ENCODE measurements around the gene KCTD5. TPM values are rescaled to one million over a fixed set of nuclear protein-coding genes. Genes with fewer than 3 reads are reported as not detected.

The KCTD5 gene
- polyA plus RNA-seq, 12 donors, result 18.0 to 26.1 (median 21.0) TPM; not detected in 1

DNA sequence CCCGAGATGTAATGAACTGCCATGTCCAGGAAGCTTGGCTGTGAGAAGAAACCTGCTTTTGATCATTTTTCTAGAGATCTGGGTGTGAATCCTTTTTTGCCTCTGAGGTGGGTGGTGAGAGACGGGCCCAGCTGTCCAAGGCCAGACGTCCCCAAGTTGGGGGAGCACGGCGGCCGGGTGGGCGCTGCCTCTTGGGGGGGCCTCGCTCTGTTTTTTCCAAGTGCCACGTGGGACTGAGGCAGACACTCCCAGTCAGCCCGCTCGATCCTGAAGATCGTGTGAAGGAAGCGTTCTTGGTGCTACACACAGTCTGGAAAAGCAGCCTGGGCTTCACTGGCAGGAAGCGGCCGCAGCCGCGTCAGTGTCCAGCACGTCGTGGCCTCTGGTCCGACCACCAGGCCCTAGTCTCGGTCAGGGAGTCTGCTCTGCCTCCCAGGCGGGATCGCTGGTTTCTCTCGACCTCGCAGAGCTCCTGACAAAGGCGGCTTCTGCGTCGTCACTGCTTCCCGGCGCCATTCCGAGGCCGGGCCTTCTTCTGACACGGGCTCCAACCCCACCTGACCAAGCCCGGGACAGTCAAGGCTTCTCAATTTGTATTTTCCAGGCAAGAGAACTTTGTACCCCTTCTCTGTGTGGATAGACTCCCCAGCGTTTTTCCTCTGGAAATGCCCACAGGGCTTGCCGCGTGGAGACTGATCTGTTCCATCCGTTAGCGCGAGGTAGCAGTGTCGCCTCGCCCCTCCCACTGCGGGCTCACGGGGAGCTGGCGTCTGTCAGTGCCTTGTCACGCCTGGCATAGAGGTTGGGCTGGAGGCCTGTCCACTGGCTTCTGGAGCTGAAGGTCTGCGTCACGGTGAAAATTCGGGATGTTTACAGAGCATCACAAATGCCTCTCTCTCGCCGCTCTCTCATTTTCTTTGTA lies 25.3 kb downstream of the KCTD5 start:
- no peak for DNase-seq

GRCh38 chr16:2708290-2708639 lies 25.9 kb downstream of the KCTD5 start:
- DNase-seq, result no peak

- no peak for DNase-seq
Observed at GRCh38 chr16:2708955-2709587, 26.7 kb downstream of the KCTD5 start.

GRCh38 chr16:2709588-2709984 lies 27.3 kb downstream of the KCTD5 start:
- no peak for DNase-seq

DNA sequence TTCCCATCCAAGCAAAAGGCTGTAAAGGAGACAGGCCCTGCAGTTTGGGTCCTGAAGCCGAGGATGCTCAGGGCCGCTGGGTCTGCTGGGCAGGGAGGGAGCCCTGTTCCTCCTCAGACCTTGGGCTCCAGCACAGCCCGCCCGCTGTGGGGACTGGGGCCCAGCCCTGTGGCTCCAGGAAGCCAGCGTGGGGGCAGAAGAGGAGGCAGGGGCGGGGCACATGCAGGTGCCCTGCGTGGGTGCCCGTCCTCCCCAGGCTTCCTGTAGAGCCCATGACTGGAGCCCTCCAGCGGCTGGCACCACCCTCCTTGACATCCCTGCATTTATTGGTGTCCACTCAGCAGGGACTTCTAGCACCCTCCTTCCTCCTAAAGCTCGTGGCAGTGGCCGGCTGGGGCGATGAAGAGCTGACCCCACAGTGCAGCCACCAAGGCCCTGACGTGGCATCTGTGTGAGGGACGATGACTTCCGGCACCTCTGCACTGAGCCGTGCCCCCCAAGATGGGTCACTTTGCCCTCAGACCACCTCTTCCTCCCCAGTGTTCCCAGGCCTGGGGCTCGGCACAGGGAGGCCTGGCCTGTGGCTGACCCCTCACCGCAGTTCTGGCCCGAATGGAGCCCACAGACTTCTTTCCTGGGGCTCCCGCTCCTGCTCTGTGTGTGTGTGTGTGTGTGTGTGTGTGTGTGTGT lies 27.8 kb downstream of the KCTD5 start:
- DNase-seq, result no peak

DNA sequence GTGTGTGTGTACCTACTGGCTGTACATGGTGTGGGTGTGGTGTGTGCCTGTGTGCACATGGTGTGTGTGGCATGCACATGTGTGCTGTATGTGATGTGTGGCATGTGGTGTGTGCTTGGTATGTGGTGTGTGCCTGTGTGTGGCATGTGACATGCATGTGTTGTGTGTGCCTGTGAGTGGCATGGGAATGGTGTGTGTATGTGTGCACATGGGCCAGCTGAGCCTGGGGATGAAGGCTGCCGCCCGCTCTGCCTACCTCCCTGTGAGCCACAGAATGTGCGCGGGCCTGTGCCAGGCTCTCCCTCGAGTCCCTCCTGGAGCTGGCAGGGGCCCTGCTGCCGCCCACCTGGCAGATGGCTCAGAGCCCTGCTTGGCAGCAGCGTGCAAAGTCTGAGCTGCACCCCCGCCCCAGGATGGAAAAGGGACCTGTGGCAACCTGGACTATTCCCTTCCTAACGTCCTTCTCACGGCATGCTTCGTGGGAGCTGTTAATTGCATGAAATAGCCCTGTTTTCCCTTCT lies 28.4 kb downstream of the KCTD5 start:
- DNase-seq, result no peak

GRCh38 chr16:2711370-2712062 lies 29.2 kb downstream of the KCTD5 start:
- no peak for DNase-seq

- DNase-seq, result no peak
Observed at GRCh38 chr16:2712063-2712441, 29.7 kb downstream of the KCTD5 start.

- no peak for DNase-seq
Observed at GRCh38 chr16:2712546-2712945, 30.2 kb downstream of the KCTD5 start.

DNA sequence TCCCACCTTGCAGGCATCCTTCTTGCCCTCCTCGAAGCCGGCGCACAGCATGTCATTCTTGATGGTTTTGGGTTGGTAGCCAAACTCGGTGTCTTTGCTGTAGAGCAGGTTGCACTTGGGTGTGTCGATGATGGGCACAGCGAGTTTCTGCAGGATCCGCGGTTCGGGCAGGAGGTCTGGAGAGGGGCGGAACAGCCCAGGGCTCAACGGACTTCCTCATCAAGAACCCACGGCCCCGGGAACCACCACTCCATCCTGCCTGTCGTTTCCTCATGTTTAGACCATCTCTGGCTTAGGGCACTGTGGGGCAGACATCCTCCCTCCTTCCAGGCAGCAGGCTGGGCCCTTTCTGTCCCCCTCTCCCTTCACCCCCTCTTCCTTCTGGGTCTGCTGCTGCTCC lies 31.2 kb downstream of the KCTD5 start:
- DNase-seq, result no peak

GRCh38 chr16:2713985-2714774 lies 31.9 kb downstream of the KCTD5 start:
- DNase-seq, result no peak

DNA sequence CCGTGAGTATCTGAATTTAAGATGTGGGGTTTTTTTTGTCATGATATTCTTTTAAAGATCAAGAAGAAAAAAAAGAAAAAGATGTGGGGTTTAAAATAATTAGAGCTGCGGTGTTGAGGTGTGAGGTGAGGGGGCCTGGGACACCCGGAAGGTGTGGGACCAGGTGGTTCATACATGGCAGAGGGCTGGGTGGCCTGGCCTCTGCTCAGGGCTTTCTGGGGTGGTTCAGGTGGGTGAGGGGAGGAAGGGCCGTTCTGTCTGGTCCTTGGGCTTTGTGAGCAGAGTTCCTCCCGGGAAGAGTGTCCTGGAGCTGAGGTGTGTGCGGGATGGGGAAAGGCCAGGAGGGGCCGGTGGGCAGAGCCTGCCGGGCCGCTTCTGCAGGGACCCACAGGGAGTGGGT lies 32.7 kb downstream of the KCTD5 start:
- DNase-seq, result no peak

DNA sequence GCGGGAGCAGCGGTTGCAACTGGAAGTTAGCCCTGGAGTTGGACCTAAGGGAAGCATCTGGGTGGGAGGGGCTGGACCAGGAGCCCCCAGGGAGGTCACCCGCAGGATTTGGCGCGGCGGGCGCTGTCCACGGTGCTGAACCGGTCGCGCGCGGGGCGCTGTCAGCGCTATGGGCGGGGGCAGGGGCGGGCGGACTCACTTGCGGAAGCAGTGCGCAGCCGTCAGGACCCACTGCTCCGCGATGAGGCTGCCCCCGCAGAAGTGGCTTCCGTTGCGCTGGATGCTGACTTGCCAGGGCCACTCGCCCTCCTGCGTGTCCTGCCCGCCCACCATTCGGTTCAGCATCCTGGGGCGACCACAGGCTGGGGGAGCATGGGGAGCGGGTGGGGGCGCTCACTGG lies 33.2 kb downstream of the KCTD5 start:
- peak; percentile 57 for DNase-seq

GRCh38 chr16:2715966-2716885 lies 33.9 kb downstream of the KCTD5 start:
- DNase-seq, result no peak

GRCh38 chr16:2716948-2717347 lies 34.6 kb downstream of the KCTD5 start:
- no peak for DNase-seq

DNA sequence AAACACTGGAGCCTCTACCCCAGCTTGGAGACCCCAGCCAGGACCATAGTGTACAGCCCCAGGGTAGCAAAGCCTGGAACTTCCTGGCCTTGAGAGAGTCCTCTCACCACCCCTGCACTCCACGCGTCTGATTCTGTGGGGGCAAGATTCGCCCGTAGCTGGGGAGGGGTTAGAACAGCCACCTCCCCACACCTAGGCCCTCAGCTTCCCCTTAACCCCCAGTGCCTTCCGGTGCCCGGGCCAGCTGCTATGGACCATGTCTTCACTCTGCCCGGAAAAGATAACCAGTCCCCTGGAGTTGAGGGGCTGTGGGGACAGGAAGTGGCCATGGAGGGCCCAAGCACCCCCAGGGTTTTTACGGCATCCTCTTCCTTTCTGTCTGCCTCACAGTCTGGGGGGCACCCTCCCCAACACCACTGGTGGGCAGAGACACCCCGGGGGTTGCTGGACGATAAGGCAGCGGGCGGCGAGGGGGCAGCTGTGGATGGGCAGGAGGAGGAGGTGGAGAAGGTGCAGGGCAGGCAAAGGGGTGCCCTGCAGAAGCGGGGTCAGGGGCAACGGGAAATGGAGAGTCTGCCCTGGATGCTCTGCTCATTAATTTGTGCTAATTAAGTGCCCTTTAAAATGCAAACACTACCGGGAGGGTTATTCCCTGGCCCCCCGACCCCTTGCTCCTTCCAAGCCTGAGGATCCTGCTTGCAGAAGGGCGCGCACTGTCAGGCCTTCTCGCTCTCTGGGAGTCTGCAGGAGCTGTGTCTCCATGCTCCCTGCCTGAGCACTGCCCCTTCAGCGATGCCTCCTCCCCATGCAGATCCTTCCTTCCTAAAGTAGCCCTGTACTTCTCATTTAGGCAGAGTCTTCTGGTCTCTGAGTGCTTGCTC lies 35.3 kb downstream of the KCTD5 start:
- DNase-seq, result no peak

DNA sequence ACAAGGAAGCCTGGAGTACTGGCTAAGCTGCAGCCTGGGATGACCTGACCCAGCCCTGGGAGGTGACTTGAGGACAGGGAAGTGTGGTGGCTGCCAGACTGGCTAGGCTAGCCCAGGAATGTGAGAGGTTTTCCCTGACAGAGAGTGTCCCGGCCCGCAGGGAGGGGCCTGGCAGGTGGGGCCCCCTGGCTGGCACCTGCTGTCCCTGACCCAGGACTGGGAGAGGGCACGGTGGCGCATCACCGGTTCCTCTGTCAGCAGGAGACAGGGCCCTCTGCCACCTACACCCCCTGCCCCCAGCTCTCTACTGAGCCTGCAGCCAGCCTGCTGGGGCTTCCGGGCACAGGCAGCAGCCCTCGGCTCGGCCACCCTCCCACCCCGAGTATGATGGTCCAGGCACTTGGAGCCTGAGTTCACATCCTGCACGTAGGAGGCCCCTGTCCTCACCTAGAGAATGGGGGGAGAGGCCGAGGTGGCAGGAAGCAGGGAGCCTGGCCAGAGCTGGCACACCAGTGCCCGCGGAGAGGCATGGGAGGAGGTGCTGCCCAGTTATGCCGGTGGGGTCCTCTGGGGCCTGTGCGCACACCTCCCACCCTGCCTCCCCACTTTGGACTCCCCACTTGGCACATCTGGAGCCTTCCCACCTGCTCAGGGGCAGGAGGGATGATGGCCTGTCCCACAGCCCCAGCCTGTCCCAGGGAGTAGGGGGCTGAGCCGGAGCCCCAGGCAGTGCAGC lies 37.2 kb downstream of the KCTD5 start:
- no peak for DNase-seq

- no peak for DNase-seq
Observed at GRCh38 chr16:2720064-2720457, 37.7 kb downstream of the KCTD5 start, which contains the start of gene PRSS27. PRSS27 (minus strand) TSS chr16:2720224; CDS start chr16:2720160, 64 bp downstream.

All from muscle of arm (tissue), 12 donors.